Fibroblast of upper back skin (primary cell): ENCODE results near the gene TRAK2.

Source experiments
- DNase-seq: peaks from one replicate; pipeline ENCODE4 v3.0.0-alpha.2; 2013

Gene TRAK2

GRCh38 chr2:201360256-201360655, 91.0 kb downstream of the TRAK2 start:
- DNase-seq = no peak

DNA sequence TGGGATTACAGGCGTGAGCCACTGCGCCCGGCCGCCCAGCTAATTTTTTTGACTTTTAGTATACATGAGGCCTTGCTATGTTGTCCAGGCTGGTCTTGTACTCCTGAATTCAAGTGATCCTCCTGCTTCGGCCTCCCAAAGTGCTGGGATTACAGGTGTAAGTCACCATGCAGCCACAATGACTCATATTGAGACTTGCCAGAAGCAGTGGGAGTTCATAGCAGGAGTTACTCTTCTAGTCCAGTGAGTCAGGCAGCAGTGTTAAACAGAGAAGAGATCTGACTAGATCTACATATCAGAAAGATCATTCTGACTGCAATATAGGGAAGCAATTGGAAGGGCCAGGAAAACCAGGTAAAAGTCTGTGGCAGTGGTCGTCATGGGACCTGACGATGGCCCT, 92.6 kb downstream of the TRAK2 start:
- peak; percentile 87 for DNase-seq

GRCh38 chr2:201357221-201357620, 94.0 kb downstream of the TRAK2 start, which contains the start of gene FLACC1:
FLACC1 (minus strand) TSS chr2:201357345; CDS start chr2:201351404, 5,941 bp downstream.
- DNase-seq = peak; percentile 43

DNA sequence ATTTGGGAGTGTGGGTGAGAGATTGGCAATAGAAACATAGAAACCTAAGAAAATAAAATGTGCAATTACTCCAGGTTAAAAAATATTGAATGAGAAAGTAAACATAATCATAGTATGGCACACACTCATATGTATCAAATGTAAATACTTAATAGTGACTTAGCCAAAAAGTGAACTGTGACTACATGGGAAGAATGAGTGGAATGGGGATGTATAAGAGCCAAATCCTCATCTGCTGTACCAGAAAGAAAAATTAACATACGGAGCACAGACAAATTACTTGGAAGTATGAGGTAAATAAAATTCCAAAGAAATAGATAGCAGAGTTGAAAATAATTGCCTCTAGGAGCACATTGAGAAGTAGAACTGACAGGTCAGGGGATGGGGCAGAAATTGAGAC, 98.1 kb downstream of the TRAK2 start:
- peak; percentile 28 for DNase-seq

DNA sequence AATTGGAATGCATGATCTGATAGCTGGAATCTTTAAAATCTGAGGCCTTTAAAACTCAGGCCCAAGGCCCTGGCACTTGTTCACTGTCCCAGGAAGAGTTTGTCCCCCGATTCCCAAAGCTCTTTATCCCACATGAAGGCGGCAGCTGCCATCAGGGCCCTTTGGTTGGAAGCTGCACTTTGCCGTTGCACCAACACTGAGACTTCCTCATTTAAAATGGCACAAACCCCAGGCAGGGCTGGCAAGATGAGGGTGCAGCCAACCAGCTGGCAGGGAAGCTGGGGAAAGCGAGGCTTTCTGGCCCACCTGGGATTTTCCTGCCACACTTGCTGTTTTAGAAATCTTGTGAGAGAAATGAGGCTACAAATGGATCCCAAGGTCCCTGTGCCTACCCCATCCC, 100.4 kb downstream of the TRAK2 start:
- DNase-seq = no peak

GRCh38 chr2:201349601-201350000, 101.7 kb downstream of the TRAK2 start:
- no peak for DNase-seq

- no peak for DNase-seq
These were observed 102.5 kb downstream of the TRAK2 start for GRCh38 chr2:201348758-201349157.

GRCh38 chr2:201347138-201347537, 104.1 kb downstream of the TRAK2 start:
- DNase-seq = no peak

GRCh38 chr2:201345625-201346213, 105.5 kb downstream of the TRAK2 start:
- DNase-seq = no peak

DNA sequence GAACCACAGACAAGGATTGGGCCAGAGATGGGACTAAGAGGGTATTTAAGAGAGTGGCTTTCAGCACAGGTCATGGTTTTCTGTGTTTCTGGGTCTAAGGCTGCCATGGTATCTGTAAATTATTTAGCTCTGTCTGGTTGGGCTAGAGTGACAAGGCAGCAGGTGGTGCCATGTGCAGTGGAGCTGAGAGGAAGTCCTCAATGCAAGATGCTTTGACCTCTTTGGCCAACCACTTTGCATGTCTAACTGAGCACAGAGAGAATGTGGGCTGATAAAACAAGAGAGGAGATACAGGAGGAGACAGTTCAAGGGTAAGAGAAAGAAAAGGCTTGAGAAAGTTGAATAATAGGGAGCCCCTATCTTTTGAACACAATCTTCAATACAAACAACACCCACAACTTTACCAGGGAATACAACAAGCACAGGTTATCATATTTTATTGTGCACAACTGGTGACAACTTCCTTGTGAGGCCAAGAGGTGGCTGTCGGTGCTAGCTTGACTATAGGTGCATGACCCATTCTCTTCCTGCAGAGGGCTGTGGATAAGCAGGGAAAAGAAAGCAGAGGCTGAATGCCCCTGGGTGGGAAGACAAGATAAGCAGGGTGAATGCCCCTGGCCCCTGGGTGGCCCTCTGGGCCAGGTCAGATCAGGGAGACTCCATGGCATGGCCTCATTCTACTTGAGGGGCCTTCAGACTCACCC, 106.4 kb downstream of the TRAK2 start:
- DNase-seq = no peak

DNA sequence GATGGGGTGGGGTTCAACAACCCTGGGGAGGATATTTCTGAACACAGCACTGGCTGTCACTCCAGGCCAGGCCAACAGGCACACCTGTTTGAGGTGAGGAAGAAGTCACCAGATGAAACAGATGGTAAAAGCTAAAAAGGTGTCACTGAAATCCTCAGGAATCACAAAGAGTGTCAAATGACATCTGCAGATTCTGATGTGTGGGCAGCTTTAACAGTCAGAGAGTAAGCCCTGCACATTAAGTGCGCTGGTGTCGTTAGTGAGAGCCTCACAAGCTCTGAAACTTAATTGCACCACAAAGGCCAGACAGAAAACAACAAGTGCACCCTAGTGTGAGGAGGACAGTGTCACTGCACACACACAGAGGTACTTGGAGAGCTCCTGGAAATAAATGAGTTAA, 107.7 kb downstream of the TRAK2 start:
- DNase-seq = no peak

- no peak for DNase-seq
These were observed 108.3 kb downstream of the TRAK2 start for GRCh38 chr2:201342923-201343322.

DNA sequence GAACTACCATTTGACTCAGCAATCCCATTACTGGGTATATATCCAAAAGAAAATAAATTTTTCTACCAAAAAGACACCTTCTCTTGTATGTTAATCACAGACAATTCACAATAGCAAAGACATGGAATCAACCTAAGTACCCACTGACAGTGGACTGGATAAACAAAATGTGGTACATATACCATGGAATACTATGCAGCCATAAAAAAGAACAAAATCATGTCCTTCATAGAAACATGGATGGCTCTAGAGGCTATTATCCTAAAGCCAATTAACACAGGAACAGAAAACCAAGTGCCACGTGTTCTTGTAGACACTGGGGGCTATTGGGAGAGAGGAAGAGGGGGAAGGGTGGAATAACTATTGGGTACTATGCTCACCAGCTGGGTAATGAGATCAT, 121.8 kb downstream of the TRAK2 start:
- no peak for DNase-seq

GRCh38 chr2:201327678-201328077, 123.6 kb downstream of the TRAK2 start:
- no peak for DNase-seq
